T-helper 17 cell (primary cell): ENCODE data around the gene TPSG1. TPM values are rescaled to one million over a fixed set of nuclear protein-coding genes. Genes with fewer than 3 reads are reported as not detected.
"Not testable (repeated sequence)": the region's sequence is repeated elsewhere in the genome, so short reads cannot be mapped to it uniquely, and the experiment has no call there.

Experiments
- ATAC-seq: fragments of 150-1000 bp; cut with Tn5 transposase; 2 replicates; pipeline ENCODE4 v1.10.0; 2021; ENCODE audit warnings: mild to moderate bottlenecking, moderate library complexity
- DNase-seq, 3 donors: peaks; one replicate each; pipeline versions ENCODE4 v3.0.0 to v3.0.0-alpha.2; 2020 to 2021
- H3K9me3 ChIP-seq: one replicate; pipeline ENCODE4 v1.7.0; 2013; ENCODE audit warnings: low read length, mild to moderate bottlenecking; ENCODE audit not compliant: control insufficient read depth, poor library complexity, severe bottlenecking
- H3K27ac Mint-ChIP-seq: one replicate; pipeline ENCODE4 v1.8.0; 2022; ENCODE audit warnings: mild to moderate bottlenecking, moderate library complexity, mixed read lengths
- H3K27me3 Mint-ChIP-seq: one replicate; pipeline ENCODE4 v1.8.0; 2022; ENCODE audit warnings: mixed read lengths
- H3K36me3 Mint-ChIP-seq: one replicate; pipeline ENCODE4 v1.8.0; 2022; ENCODE audit warnings: low read depth, mixed read lengths
- H3K4me1 Mint-ChIP-seq: one replicate; pipeline ENCODE4 v1.8.0; 2022; ENCODE audit warnings: mild to moderate bottlenecking, mixed read lengths
- H3K4me3 Mint-ChIP-seq: one replicate; pipeline ENCODE4 v1.8.0; 2022; ENCODE audit warnings: mild to moderate bottlenecking, moderate library complexity, mixed read lengths
- total RNA-seq, 4 donors: library from RNA in 2 of 4; stranded (reverse) in 2 of 4; gene quantifications; one replicate each; pipeline ENCODE4 v1.2.3 and lab custom pipeline; 2022 to 2026

The TPSG1 gene
- total RNA-seq, 2 donors from 2014 or later = not detected

DNA sequence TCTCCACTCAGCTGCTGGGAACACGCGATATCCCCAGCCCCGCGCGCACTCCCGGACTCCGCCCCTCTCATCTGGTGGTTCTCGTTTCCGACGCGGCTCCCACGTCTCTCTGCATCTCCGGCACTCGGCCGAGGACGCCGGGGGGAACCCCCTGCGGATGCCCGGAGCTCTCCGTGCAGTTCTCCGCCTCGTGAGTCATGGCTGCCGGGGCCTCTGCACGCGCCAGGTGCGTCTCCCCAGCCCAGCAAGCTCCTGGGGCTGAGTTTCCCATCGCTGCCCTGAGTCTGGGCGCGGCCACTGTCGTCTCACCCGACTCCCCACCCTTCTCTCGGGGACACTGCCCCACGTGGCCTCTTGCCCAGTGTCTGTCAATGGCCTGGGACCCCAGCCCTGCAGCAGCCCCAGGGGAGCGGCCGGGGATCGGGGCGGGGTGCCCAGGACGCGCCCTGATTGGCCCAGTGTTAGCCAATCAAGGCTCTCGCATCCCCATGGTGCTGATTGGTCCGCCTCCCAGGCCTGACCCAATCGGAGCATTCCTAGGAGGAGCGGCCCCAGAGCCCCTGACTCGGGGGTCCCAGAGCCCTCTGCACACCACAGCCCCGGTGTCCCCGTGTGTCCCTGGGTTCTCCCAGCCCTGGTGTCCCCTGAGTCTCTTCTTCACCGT is 28.8 kb upstream of the TPSG1 start:
- H3K36me3 Mint-ChIP-seq, H3K4me1 Mint-ChIP-seq: not testable (repeated sequence)
- ATAC-seq = peak; percentile 21

DNA sequence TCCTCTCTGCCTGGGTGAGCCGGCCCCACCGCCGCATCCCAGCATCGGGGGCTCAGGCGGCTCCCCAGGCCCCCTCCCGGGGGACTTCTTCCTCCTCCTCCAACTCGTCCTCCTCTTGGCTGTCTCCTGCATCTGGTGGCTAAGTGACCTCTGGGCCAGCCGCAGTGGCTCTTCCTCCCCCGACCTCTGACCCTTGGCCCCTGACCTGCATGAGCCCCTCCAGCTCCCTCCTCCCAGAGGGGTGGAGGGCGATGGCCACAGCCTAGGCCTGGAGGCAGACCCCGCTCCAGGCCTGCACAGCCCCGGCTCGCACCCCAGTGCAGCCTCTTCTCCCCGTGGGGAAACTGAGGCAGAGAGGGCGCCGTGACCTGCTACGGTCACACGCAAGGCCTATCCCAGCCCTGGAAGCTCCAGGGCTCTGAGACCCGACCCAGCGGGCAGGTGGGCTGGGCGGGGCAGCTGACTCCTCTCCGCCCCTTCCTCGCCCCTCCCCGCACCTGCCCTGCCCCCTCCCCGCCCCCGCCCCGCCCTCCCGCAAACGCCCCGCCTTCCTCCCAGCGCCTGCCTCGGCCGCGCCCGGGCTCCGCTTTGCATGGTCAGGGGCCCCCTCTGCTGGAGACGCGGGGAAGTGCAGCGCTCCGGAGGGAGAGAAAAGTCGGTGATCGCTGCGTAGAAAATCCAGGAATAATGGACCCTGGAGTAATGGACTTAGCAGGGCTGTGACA is 24.1 kb upstream of the TPSG1 start:
- H3K4me3 Mint-ChIP-seq, H3K36me3 Mint-ChIP-seq, H3K4me1 Mint-ChIP-seq, H3K27ac Mint-ChIP-seq, H3K9me3 ChIP-seq, DNase-seq: not testable (repeated sequence)
- peak; percentile 92 for ATAC-seq
- peaks cover 26% of the 10 kb centered on the region for H3K27me3 Mint-ChIP-seq

More for the DNA sequence above, 28.8 kb upstream of the TPSG1 start:
- not testable (repeated sequence) for H3K27ac Mint-ChIP-seq, H3K27me3 Mint-ChIP-seq, DNase-seq, H3K4me3 Mint-ChIP-seq, H3K9me3 ChIP-seq

DNA sequence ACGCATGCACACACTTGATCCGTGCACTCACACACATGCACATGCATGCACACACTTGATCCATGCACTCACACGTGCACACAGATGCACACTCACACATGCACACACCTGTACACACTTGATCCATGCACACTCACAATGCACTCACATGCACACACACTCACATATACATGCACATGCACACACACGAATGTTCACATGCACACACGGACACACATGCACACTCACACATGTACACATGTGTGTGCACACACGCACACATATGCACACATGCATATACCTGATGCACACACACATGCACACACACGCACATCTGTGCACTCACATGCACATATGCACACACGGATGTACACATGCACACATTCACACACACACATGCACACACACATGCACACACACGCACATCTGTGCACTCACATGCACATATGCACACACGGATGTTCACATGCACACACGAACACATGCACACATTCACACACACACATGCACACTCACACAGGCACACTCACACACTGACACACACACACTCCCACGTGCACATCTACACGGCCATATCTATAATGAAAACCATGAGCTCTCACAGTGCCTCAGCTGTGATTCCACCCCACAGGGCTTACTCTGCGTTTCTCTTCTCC is 23.0 kb upstream of the TPSG1 start:
- not testable (repeated sequence) for H3K36me3 Mint-ChIP-seq, H3K4me3 Mint-ChIP-seq, H3K9me3 ChIP-seq, H3K27ac Mint-ChIP-seq, H3K4me1 Mint-ChIP-seq, ATAC-seq, DNase-seq
- peaks cover 26% of the 10 kb centered on the region for H3K27me3 Mint-ChIP-seq

DNA sequence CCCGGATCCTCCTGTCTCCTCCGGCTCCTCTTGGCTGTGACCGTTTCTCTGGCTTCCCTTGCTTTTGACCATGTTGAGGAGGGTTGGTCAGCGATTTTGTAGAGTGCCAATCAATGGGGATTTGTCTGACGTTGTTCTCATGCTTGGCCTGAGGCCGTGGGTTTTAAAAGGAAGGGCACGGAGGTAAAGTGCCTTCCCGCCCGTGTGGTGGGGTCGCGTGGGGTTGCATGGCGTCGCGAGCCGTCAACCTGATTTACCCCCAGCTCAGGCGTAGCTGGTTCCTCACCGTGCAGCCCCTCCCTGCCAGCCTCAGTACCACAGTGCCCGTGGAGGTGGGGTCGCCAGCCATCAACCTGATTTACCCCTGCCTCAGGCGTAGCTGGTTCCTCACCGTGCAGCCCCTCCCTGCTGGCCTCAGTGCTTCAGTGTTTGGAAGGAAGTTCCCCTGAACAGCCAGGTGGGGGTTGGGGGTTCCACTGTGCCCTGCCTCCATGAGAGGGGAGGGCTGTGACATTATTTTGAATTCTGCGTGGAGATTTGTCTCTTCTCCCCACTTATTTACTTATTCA is 20.5 kb upstream of the TPSG1 start:
- Mint-ChIP-seq H3K4me3 (no peak overlapping the region), H3K27me3 (peaks cover 26% of the 10 kb centered on the region), H3K36me3 (no peaks in the 10 kb centered on the region), H3K27ac (no peak overlapping the region), H3K4me1 (no peaks in the 10 kb centered on the region)
- no peak for ATAC-seq
- no peaks in the 10 kb centered on the region for H3K9me3 ChIP-seq
- DNase-seq = no peak

DNA sequence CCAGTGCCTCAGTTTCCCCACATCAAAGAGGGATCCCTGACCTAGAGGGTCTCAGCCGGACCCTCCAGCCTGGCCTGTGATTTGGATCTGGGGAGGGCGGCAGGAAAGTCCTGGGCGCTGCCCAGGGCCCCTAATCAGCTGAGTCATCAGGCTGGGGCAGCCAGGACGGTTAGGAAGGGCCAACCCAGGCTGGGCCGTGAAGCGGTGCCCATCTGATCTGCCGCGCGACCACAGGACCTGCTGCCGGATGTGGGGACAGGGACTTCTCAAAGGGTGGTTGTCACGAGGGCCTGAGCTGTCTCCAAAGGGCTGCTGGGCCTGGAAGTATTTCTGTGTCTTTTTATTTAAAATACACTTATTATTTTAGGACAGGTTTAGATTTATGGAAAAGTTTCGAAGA is 19.8 kb upstream of the TPSG1 start:
- ATAC-seq (peak; percentile 32), DNase-seq (no peak)
- no peak overlapping the region for H3K27ac Mint-ChIP-seq
- no peaks in the 10 kb centered on the region for H3K9me3 ChIP-seq
- H3K4me1 Mint-ChIP-seq = no peaks in the 10 kb centered on the region
- peaks cover 26% of the 10 kb centered on the region for H3K27me3 Mint-ChIP-seq
- no peak overlapping the region for H3K4me3 Mint-ChIP-seq
- no peaks in the 10 kb centered on the region for H3K36me3 Mint-ChIP-seq

DNA sequence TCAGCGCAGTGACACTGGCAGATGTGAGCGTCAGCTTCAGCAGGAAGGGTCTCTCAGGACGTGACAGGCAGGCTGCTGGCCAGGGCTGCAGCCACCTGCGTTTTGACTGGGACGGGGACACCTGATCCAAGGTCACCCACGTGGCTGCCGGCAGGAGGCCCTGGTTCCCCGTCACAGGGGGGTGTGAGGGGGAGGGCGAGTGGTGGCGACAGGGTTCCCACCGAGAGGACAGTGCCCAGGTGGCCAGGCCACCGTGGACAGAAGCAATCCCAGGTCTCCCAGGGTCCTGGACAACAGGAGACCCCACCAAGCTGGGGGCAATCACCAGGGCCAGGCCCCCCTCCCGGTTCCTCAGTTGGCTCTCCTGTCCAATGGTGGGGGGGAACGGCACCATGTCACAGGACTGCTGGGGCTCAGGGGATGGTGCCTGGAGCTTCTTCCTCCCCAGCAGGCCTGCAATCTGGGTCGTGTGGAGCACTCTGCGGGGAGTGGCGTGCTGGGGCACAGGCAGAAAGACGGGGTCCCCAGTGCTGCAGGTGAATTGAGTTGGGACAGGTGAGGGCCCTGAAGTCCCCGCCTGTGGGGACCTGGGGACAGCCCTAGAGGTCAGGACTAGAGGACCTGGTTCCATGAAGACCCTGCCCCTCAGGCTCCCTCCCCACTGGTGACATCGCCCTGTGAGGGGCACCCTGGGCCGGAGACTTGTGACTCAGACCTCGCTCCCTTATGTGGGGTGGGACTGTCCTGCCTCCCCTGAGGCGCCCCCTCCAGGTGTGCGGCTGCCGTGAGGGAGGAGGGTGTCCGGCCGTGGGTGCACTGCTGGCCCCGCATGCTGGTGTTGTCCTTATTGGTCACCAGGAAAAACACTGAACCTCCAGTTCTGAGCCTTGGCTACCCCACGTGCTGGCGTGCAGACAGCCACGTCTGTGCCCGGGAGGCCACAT is 19.1 kb upstream of the TPSG1 start:
- not testable (repeated sequence) for H3K27ac Mint-ChIP-seq, DNase-seq, H3K36me3 Mint-ChIP-seq, H3K4me1 Mint-ChIP-seq, H3K9me3 ChIP-seq, H3K4me3 Mint-ChIP-seq, ATAC-seq
- H3K27me3 Mint-ChIP-seq = peaks cover 26% of the 10 kb centered on the region

DNA sequence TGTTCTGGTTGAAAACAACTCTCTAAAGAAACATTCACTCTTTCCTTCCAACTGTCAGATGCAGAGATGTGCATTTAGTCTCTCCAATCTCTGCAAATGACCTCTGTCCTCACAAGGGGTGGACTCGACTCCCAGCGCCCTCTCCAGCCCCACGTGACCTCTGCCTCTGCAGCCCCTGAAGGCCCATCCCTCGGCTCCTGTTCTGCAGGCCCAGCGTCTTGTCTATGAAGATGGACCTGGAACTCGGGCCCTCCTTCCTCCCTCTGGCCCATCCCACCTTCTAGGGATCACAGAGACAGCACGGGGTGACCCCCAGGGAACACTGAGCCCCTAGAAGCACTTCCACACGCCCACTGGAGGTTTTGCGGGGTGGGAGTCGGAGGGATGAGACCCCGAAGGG is 18.3 kb upstream of the TPSG1 start:
- not testable (repeated sequence) for H3K9me3 ChIP-seq, H3K4me3 Mint-ChIP-seq, H3K4me1 Mint-ChIP-seq, DNase-seq, H3K36me3 Mint-ChIP-seq, H3K27ac Mint-ChIP-seq, ATAC-seq
- peaks cover 26% of the 10 kb centered on the region for H3K27me3 Mint-ChIP-seq

DNA sequence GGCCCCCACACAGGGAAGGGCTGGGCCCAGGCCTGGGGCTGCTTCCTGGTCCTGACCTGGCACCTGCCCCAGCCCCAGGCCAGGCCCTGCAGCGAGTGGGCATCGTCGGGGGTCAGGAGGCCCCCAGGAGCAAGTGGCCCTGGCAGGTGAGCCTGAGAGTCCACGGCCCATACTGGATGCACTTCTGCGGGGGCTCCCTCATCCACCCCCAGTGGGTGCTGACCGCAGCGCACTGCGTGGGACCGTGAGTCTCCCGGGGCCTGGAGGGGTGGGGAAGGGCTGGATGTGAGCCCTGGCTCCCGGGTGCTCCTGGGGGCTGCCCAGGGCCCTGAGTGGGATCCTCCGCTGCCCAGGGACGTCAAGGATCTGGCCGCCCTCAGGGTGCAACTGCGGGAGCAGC is 16.0 kb upstream of the TPSG1 start:
- DNase-seq = not testable (repeated sequence)

DNA sequence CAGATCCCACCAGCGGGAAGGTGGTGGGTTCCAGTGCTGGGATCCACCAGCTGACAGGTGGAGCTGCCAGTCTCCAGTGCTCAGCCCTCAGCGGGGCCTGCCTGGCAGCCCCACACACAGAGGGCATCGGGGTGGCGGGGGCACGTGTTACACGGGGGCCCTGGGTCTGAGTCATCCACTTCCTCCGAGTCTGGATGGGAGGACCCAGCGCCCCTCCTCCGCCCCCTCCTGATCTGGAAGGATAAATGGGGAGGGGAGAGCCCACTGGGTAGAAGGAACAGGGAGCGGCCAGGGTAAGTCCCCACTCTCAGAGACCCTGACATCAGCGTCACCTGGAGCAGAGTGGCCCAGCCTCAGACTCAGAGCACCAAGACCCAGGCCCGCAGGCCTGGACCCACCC is 15.4 kb upstream of the TPSG1 start, which contains the start of gene TPSAB1:
TPSAB1 (plus strand) TSS at position 270 of the 400 bp plus-strand sequence. CDS start 234 bp downstream, outside the sequence.
- DNase-seq, ATAC-seq, H3K4me1 Mint-ChIP-seq, H3K4me3 Mint-ChIP-seq, H3K27me3 Mint-ChIP-seq, H3K36me3 Mint-ChIP-seq, H3K27ac Mint-ChIP-seq, H3K9me3 ChIP-seq: not testable (repeated sequence)

More for the DNA sequence above, 16.0 kb upstream of the TPSG1 start:
- H3K27ac Mint-ChIP-seq, H3K36me3 Mint-ChIP-seq, H3K4me1 Mint-ChIP-seq, ATAC-seq, H3K9me3 ChIP-seq, H3K4me3 Mint-ChIP-seq: not testable (repeated sequence)
- peaks cover 12% of the 10 kb centered on the region for H3K27me3 Mint-ChIP-seq

DNA sequence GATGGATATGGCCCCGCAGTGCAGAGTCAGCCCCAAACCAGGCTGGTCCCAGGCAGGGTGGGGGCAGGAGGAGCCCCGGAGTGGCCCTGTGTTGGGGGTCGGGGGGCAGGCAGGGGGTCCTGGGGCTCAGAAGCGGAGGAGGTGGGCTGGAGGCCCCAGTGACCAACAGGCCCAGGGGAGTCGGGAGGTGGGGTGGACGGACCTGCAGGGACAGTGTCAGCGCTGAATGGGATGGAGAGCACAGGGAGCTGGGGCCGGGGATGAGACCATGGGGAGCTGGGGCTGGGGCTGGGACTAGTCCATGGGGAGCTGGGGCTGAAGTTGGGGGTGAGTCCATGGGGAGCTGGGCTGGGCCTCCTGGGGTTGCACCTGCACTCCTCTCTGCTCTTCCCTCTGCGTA is 14.5 kb upstream of the TPSG1 start:
- not testable (repeated sequence) for H3K9me3 ChIP-seq, H3K27ac Mint-ChIP-seq, H3K36me3 Mint-ChIP-seq, H3K27me3 Mint-ChIP-seq, DNase-seq, H3K4me3 Mint-ChIP-seq, ATAC-seq, H3K4me1 Mint-ChIP-seq

DNA sequence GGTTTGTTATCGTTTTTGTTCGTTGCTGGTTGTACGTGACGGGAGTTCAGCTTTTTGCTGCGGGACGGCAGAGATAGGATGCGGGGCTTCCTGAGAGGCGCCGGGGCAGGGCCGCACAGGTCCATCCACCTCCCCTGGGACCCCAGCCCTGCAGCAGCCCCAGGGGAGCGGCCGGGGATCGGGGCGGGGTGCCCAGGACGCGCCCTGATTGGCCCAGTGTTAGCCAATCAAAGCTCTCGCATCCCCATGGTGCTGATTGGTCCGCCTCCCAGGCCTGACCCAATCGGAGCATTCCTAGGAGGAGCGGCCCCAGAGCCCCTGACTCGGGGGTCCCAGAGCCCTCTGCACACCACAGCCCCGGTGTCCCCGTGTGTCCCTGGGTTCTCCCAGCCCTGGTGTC is 13.8 kb upstream of the TPSG1 start:
- ATAC-seq, H3K4me1 Mint-ChIP-seq, H3K27ac Mint-ChIP-seq, H3K27me3 Mint-ChIP-seq, H3K9me3 ChIP-seq, H3K36me3 Mint-ChIP-seq, H3K4me3 Mint-ChIP-seq, DNase-seq: not testable (repeated sequence)

DNA sequence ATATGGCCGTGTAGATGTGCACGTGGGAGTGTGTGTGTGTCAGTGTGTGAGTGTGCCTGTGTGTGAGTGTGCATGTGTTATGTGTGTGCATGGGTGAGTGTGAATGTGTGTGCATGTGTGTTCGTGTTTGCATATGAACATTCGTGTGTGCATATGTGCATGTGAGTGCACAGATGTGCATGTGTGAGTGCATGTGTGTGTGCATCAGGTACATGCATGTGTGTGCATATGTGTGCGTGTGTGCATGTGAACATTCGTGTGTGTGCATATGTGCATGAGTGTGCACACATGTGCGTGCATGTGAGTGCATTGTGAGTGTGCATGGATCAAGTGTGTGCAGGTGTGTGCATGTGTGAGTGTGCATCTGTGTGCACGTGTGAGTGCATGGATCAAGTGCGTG is 12.9 kb upstream of the TPSG1 start:
- Mint-ChIP-seq H3K4me1 (peaks cover 2% of the 10 kb centered on the region), H3K27ac (no peak overlapping the region), H3K27me3 (no peaks in the 10 kb centered on the region), H3K4me3 (no peak overlapping the region), H3K36me3 (no peaks in the 10 kb centered on the region)
- no peaks in the 10 kb centered on the region for H3K9me3 ChIP-seq
- DNase-seq = no peak
- no peak for ATAC-seq
